Natural killer cell (primary cell): ENCODE measurements around the gene PRPF18. TPM values are rescaled to one million over a fixed set of nuclear protein-coding genes. Genes with fewer than 3 reads are reported as not detected.

Experiments used
- ATAC-seq, 3 donors: fragments of 150-1000 bp in 2 of 3; fragments of 200-7000 bp in 1 of 3; cut with Tn5 transposase; 1 replicate in 1 of 3; 2 replicates in 2 of 3; pipeline ENCODE4 v1.10.0; 2021; ENCODE audit warnings: mild to moderate bottlenecking in 2 of 3, moderate library complexity in 2 of 3
- DNase-seq, 2 donors: peaks; one replicate each; pipeline versions ENCODE4 v3.0.0 to v3.0.0-alpha.2; 2013 to 2021; ENCODE audit warnings: mixed read lengths in 1 of 2
- H3K27ac ChIP-seq: one replicate; pipeline ENCODE4 v1.5.1; 2013; ENCODE audit warnings: mild to moderate bottlenecking, low read length
- H3K27me3 ChIP-seq: one replicate; pipeline ENCODE4 v1.6.1; 2013; ENCODE audit warnings: low read length; ENCODE audit not compliant: control insufficient read depth, insufficient read depth
- H3K36me3 ChIP-seq: one replicate; pipeline ENCODE4 v1.6.1; 2013; ENCODE audit warnings: low read length; ENCODE audit not compliant: control insufficient read depth, insufficient read depth
- H3K4me1 ChIP-seq: one replicate; pipeline ENCODE4 v1.6.1; 2013; ENCODE audit warnings: low read length; ENCODE audit not compliant: control insufficient read depth, insufficient read depth
- H3K4me3 ChIP-seq: one replicate; pipeline ENCODE4 v1.5.1; 2013; ENCODE audit warnings: low read length
- H3K9me3 ChIP-seq: one replicate; pipeline ENCODE4 v1.6.1; 2013; ENCODE audit warnings: low read length; ENCODE audit not compliant: control insufficient read depth, insufficient read depth
- H3K27ac Mint-ChIP-seq, 2 donors: one replicate each; pipeline ENCODE4 v1.8.0; 2022; ENCODE audit warnings: mild to moderate bottlenecking in 2 of 2, mixed read lengths in 2 of 2, moderate library complexity in 1 of 2
- H3K27me3 Mint-ChIP-seq, 2 donors: one replicate each; pipeline ENCODE4 v1.8.0; 2022; ENCODE audit warnings: low read depth in 2 of 2, mixed read lengths in 2 of 2
- H3K36me3 Mint-ChIP-seq: one replicate; pipeline ENCODE4 v1.8.0; 2022; ENCODE audit warnings: mixed read lengths
- H3K4me1 Mint-ChIP-seq, 2 donors: one replicate each; pipeline ENCODE4 v1.8.0; 2022; ENCODE audit warnings: mixed read lengths in 2 of 2
- H3K4me3 Mint-ChIP-seq: one replicate; pipeline ENCODE4 v1.8.0; 2022; ENCODE audit warnings: mild to moderate bottlenecking, moderate library complexity, mixed read lengths
- H3K9me3 Mint-ChIP-seq, 2 donors: one replicate each; pipeline ENCODE4 v1.8.0; 2022; ENCODE audit warnings: mixed read lengths in 2 of 2
- WGBS: methylation state at CpG from one replicate; pipeline ENCODE4 v1.1.7; 2013; ENCODE audit warnings: missing lambda C conversion rate; ENCODE audit not compliant: insufficient coverage; 5-methylcytosine and 5-hydroxymethylcytosine counted together
- intact Hi-C: fragments of 100-400 bp; cut with micrococcal nuclease; formaldehyde crosslinking; loops from one replicate; pipeline ENCODE4 v1.14.2; 2022
- total RNA-seq, 4 donors: library from RNA; stranded (reverse); fragments of 120-200 nt in 1 of 4; gene quantifications; one replicate each; pipeline versions ENCODE4 v1.2.3 to v1.2.4, GENCODE V29; 2013 to 2022
- TF ChIP-seq, protein P1 (sequence below): fragments of 200-600 bp; IDR thresholded peaks from one replicate; pipeline ENCODE4 v1.8.0; 2022; ENCODE audit warnings: antibody characterized with exemption

The PRPF18 gene
- total RNA-seq, 3 donors from 2014 or later (not counting 1 experiment from before 2014, with no cell fraction given) = 29.5 to 39.3 (median 35.1) TPM

DNA sequence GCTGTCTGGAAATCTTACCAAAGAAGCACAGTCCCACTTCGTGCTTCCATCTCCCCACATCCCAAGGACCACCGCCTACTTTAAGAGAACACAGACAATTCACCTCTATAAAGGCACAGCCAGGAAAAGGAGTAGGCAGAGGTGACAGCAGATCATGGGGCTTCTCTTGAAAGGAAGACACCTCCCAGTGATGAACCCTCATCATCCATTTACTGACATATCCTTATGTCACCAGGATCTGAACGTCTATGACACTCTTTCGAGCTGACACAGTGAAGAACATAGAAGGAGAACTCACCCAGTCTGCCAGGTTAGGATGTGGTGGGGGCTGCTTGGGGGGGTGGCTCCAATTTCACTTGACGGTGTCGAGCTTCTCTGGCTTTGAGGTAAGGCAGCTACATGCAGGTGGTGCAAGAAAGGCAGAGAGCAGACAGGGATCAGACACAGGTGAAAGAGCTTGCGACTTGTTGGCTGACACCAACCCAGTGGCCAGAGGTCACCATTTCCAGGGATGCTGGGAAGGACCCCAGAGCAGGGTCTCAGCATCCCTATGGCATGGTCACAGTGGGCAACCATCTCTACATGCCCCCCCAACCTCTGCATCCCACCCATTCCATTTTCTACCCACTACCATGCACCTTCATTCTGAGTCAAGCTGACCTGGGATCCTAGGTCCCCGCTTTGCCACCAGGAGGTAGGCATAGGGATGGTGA, 67.5 kb downstream of the PRPF18 start:
- Mint-ChIP-seq H3K9me3 (no peaks in the 10 kb centered on the region), H3K4me1 (peaks cover 0 to under 1% of the 10 kb centered on the region in 2 donors), H3K27me3 (no peaks in the 10 kb centered on the region), H3K36me3 (no peaks in the 10 kb centered on the region), H3K4me3 (no peak overlapping the region), H3K27ac (peak overlapping the region in 1 of 2 donors; percentile 19)
- Histone ChIP-seq H3K4me1 (peaks cover 11% of the 10 kb centered on the region), H3K4me3 (no peak overlapping the region), H3K27me3 (no peaks in the 10 kb centered on the region), H3K9me3 (no peaks in the 10 kb centered on the region), H3K27ac (no peak overlapping the region), H3K36me3 (no peaks in the 10 kb centered on the region)
- DNase-seq (no peak), ATAC-seq (no peak)
- TF ChIP-seq, protein P1, sequence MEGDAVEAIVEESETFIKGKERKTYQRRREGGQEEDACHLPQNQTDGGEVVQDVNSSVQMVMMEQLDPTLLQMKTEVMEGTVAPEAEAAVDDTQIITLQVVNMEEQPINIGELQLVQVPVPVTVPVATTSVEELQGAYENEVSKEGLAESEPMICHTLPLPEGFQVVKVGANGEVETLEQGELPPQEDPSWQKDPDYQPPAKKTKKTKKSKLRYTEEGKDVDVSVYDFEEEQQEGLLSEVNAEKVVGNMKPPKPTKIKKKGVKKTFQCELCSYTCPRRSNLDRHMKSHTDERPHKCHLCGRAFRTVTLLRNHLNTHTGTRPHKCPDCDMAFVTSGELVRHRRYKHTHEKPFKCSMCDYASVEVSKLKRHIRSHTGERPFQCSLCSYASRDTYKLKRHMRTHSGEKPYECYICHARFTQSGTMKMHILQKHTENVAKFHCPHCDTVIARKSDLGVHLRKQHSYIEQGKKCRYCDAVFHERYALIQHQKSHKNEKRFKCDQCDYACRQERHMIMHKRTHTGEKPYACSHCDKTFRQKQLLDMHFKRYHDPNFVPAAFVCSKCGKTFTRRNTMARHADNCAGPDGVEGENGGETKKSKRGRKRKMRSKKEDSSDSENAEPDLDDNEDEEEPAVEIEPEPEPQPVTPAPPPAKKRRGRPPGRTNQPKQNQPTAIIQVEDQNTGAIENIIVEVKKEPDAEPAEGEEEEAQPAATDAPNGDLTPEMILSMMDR = no peak
- intact Hi-C loops = no loop called here
- WGBS = 96% methylated on average over 8 of the region's 8 CpGs

DNA sequence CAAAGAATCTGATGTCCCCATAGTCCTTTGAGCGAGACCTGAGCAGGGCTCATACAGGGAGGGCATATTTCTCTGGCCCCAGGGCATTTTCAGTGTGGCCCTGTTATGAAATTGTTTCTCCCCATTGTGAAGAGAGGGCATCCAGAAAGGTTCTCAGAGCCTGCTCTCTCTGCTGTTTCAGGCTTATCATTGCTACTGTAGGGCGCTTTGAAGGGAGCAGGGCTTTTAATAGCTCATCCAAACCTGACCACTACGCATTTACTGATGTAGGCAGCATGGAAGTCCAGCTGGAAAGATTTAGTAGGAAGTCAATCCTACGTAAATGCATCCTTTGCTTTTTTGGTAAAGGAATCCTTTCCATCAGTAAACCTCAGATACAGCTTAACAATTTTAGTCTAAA, 68.1 kb downstream of the PRPF18 start:
- Mint-ChIP-seq H3K27me3 (no peaks in the 10 kb centered on the region), H3K4me1 (peaks cover 5% of the 10 kb centered on the region in 2 donors), H3K27ac (no peak overlapping the region), H3K36me3 (no peaks in the 10 kb centered on the region), H3K4me3 (no peak overlapping the region), H3K9me3 (no peaks in the 10 kb centered on the region)
- WGBS = 92% methylated on average over 3 of the region's 4 CpGs
- TF ChIP-seq, protein P1 = no peak
- Histone ChIP-seq H3K9me3 (no peaks in the 10 kb centered on the region), H3K4me3 (no peak overlapping the region), H3K4me1 (peaks cover 17% of the 10 kb centered on the region), H3K27me3 (no peaks in the 10 kb centered on the region), H3K27ac (no peak overlapping the region), H3K36me3 (no peaks in the 10 kb centered on the region)
- intact Hi-C loops = no loop called here
- no peak for DNase-seq
- no peak for ATAC-seq

DNA sequence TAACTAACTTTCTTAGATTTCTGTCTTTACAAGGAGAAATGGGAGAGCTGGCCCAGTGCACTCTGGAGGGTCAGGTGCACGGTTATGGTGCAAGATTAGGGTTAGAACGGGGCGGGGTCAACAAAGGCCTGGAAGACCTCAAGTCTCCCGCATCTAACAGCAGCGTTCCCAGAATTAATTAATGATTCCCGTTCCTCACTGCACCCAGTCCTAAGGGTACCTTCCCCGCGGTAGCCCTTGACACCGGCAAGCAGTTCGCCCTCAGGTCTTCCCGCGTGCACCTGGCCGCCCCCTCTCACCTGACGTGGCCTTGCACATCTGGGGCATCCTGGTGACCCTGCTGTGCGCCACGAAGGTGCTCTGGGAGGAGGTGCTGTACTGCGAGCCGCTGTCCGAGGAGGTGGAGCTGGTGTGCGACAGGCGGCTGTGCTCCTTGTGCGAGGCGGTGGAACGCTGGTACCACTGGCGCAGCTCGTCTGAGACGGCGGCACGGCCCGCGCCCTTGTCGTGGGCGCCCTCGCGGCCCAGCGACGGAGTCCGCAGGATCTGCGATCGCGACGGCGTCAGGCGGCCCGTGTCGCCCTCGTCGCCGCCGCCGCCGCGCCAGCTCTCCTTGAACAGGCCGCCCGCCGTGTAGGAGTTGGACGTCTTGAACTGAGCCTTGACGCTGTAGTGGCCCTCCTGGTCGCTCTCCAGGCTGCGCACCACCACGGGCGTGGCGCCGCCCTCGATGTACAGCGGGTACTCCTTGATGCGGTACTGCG, 69.8 kb downstream of the PRPF18 start:
- Histone ChIP-seq H3K9me3 (no peaks in the 10 kb centered on the region), H3K36me3 (no peaks in the 10 kb centered on the region), H3K4me1 (peaks cover 21% of the 10 kb centered on the region), H3K27me3 (no peaks in the 10 kb centered on the region), H3K4me3 (no peak overlapping the region), H3K27ac (no peak overlapping the region)
- Mint-ChIP-seq H3K27me3 (no peaks in the 10 kb centered on the region), H3K4me1 (peaks cover 10 to 11% of the 10 kb centered on the region in 2 donors), H3K9me3 (no peaks in the 10 kb centered on the region), H3K36me3 (no peaks in the 10 kb centered on the region), H3K27ac (no peak overlapping the region), H3K4me3 (no peak overlapping the region)
- DNase-seq = no peak
- TF ChIP-seq, protein P1 = no peak
- no peak for ATAC-seq
- intact Hi-C loops = no loop called here
- 97% methylated on average over 68 of the region's 68 CpGs for WGBS
